CD4-positive, alpha-beta T cell treated with Interleukin-4 for 1 hour (primary cell): ENCODE results near the gene CCDC78.

Source experiments
- DNase-seq, 2 donors: peaks; one replicate each; pipeline ENCODE4 v3.0.0-alpha.2; 2020 to 2022

The CCDC78 gene

GRCh38 chr16:709566-710499 is 16.4 kb downstream of the CCDC78 start:
- DNase-seq, result no peak

GRCh38 chr16:708959-709358 is 17.3 kb downstream of the CCDC78 start:
- no peak for DNase-seq

GRCh38 chr16:708019-708418 is 18.2 kb downstream of the CCDC78 start:
- no peak for DNase-seq

GRCh38 chr16:707062-707538 is 19.1 kb downstream of the CCDC78 start:
- no peak for DNase-seq

- DNase-seq, result no peak
Observed at GRCh38 chr16:706189-707061, 19.8 kb downstream of the CCDC78 start.

- DNase-seq, result no peak
Observed at GRCh38 chr16:705431-706188, 20.6 kb downstream of the CCDC78 start, which contains the start of gene FBXL16. Gene FBXL16, minus strand, starts transcription at chr16:705801. Its CDS starts 8,396 bp downstream, at chr16:697405.

GRCh38 chr16:704552-705380 is 21.5 kb downstream of the CCDC78 start:
- no peak for DNase-seq

GRCh38 chr16:704047-704446 is 22.2 kb downstream of the CCDC78 start:
- no peak for DNase-seq

GRCh38 chr16:703406-703805 is 22.8 kb downstream of the CCDC78 start:
- no peak for DNase-seq

GRCh38 chr16:702341-702740 is 23.9 kb downstream of the CCDC78 start:
- no peak for DNase-seq

GRCh38 chr16:700684-701584 is 25.3 kb downstream of the CCDC78 start:
- DNase-seq, result peak in 1 of 2 donors; percentile 52

GRCh38 chr16:698911-699671 is 27.2 kb downstream of the CCDC78 start:
- no peak for DNase-seq

- DNase-seq, result peak; percentile 60 to 73
Observed at GRCh38 chr16:695355-696089, 30.7 kb downstream of the CCDC78 start.

GRCh38 chr16:694863-695354 is 31.3 kb downstream of the CCDC78 start:
- no peak for DNase-seq

- DNase-seq, result no peak
Observed at GRCh38 chr16:694187-694862, 31.9 kb downstream of the CCDC78 start.

GRCh38 chr16:693766-694165 is 32.5 kb downstream of the CCDC78 start:
- DNase-seq, result peak in 1 of 2 donors; percentile 30

- no peak for DNase-seq
Observed at GRCh38 chr16:693364-693763, 32.9 kb downstream of the CCDC78 start.
